NCI-H446 treated with DMSO at 0.1 percent for 48 hours (cell line): ENCODE measurements around the gene MTA3.
"Not testable (repeated sequence)": the region's sequence is repeated elsewhere in the genome, so short reads cannot be mapped to it uniquely, and the experiment has no call there.

ENCODE experiments used
- DNase-seq: peaks from one replicate; lab custom pipeline; 2025; lab: John Stamatoyannopoulos, UW

Gene MTA3

GRCh38 chr2:42568401-42569115 is at the start of gene MTA3:
MTA3 (plus strand) TSS chr2:42568632; CDS start chr2:42568746, 114 bp downstream.
- no peak for DNase-seq

GRCh38 chr2:42519624-42520023 is 48.8 kb upstream of the MTA3 start:
- DNase-seq: no peak

GRCh38 chr2:42522035-42522434 is 46.4 kb upstream of the MTA3 start:
- DNase-seq: no peak

GRCh38 chr2:42523341-42523740 is 45.1 kb upstream of the MTA3 start:
- no peak for DNase-seq

DNA sequence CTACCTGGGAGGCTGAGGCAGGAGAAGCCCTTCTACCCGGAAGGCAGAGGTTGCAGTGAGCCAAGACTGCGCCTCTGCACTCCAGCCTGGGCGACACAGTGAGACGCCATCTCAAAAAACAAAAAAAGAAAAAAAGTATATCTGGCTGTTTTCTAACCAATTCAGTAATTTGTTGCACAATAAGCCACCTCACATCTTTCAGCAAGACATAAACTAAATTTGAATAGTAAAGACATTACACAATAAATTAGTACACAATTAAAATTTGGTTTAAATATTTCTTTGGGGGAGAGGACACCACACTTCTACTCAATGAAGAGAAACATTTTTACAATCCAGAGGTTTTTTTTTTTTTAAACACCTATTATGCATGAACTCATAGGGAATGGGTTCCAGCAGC is 36.0 kb upstream of the MTA3 start:
- no peak for DNase-seq

GRCh38 chr2:42537493-42537892 is 30.9 kb upstream of the MTA3 start:
- no peak for DNase-seq

DNA sequence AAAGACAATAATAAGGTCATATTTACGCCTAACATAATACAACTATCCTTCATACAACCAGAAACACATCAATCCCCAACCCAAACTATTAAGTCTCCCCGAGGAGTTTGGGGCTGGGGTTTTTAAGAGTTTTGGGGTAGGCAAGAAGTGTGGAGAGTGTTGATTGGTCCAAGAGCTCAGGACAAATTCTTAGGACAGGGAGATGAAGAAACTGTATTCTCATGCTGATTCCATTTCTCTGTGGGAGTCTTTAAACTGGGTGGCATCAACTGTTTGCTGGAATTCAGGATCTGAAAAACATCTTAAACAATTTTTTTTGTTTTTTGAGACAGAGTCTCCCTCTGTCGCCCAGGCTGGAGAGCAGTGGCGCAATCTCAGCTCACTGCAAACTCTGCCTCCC is 25.6 kb upstream of the MTA3 start:
- no peak for DNase-seq

- no peak for DNase-seq
Observed at GRCh38 chr2:42545023-42545721, 23.3 kb upstream of the MTA3 start.

- DNase-seq: no peak
Observed at GRCh38 chr2:42545841-42546390, 22.5 kb upstream of the MTA3 start.

- no peak for DNase-seq
Observed at GRCh38 chr2:42547014-42547413, 21.4 kb upstream of the MTA3 start.

DNA sequence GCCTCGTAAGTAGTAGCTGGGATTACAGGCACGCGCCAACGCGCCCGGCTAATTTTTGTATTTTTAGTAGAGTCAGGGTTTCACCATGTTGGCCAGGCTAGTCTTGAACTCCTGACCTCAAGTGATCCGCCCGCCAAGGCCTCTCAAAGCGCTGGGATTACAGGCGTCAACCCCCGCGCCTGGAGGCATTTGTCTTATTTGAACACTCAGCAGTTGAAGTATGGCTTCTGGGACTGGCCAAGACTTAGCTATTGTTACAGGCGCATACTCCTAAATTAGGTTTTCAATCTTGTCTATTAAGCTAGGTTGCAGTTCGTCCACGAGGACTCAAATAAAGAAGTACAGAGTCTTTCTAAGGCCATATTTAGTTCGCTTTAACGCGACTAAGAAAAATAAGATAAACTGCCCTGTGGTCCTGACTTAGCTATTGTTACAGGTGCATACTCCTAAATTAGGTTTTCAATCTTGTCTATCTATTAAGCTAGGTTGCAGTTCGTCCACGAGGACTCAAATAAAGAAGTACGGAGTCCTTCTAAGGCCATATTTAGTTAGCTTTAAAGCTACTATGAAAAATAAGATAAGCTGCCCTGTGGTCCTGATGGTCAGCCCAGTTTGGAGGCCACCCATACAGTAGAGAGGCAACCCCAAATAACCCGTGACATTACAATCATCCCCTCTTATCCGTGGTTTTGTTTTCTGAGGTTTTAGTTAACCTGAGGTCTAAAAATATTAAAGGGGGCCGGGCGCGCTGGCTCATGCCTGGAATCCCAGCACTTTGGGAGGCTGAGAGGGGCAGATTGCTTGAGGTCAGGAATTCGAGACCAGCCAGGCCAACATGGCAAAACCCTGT is 20.8 kb upstream of the MTA3 start:
- DNase-seq: no peak

DNA sequence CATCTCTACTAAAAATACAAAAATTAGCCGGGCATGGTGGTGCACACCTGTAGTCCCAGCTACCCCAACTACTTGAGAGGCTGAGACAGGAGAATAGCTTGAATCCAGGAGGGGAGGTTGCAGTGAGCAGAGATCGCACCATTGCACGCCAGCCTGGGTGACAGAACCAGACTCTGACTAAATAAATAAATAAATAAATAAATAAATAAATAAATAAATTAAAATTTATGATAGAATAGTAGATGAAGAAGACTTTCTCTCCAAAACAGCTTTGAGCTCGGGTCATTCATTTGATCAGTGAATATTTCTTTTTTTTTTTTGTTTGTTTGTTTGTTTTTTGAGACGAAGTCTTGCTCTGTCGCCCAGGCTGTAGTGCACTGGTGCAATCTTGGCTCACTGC is 17.6 kb upstream of the MTA3 start:
- no peak for DNase-seq

GRCh38 chr2:42554392-42554791 is 14.0 kb upstream of the MTA3 start:
- DNase-seq: no peak

DNA sequence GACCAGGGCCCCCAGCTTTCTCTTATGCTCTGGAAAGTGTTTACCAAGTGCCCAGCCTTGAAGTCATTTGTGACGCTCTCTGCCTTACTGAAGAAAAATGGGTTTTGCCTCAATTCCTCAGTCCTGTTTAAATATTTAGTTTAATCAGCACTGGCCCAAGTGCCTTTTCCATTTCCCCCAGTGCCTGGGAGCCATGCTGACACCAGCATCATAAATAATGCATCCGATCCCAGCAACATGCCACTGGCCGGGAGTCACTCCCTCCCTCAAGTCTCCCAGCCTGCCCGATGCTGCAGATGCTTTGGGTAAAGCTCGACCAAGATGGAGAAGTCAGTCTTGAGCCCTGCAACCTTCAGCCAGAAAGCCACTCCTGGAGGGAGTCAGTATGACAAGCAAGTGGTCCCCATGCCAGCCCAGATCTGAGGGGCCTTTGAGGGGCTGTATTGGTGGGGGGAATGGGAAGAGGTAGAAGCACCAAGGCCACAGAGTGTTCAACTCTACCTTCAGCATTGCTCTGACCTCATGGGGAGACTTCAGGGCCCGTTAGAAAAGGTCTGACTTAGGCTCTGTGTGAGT is 12.0 kb upstream of the MTA3 start:
- DNase-seq: no peak

GRCh38 chr2:42557306-42557705 is 11.1 kb upstream of the MTA3 start:
- no peak for DNase-seq

- no peak for DNase-seq
Observed at GRCh38 chr2:42558827-42559226, 9.6 kb upstream of the MTA3 start.

DNA sequence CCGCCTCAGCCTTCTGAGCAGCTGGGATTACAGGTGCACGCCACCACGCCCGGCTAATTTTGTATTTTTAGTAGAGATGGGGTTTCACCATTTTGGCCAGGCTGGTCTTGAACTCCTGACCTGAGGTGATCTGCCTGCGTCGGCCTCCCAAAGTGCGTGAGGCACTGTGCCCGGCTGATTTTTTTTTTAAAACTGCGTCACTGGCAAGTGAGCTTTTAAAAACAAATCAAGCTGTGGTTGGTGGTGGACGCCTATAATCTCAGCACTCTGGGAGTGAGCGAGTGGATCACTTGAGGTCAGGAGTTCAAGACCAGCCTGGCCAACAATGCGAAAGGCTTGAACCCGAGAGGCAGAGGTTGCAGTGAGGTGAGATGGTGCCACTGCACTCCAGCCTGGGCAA is 8.3 kb upstream of the MTA3 start:
- DNase-seq: not testable (repeated sequence)

DNA sequence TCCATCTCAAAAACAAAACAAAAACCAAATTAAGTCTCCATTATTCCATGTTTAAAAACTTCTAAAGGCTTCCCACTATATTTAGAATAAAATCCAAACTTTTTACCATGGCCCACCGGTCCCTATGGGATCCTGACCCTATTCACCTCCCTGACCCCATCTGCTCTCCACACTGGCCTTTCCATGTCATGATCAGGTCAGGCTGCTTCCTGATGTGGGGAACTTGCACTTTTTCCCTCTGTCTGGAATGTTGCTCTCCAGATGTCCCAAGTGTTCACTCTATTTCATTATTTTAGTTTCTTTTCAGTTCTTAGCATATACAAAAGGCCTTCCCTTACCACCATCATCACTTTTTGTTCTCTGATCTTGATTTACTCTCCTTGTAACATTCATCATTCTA is 7.5 kb upstream of the MTA3 start:
- DNase-seq: no peak

DNA sequence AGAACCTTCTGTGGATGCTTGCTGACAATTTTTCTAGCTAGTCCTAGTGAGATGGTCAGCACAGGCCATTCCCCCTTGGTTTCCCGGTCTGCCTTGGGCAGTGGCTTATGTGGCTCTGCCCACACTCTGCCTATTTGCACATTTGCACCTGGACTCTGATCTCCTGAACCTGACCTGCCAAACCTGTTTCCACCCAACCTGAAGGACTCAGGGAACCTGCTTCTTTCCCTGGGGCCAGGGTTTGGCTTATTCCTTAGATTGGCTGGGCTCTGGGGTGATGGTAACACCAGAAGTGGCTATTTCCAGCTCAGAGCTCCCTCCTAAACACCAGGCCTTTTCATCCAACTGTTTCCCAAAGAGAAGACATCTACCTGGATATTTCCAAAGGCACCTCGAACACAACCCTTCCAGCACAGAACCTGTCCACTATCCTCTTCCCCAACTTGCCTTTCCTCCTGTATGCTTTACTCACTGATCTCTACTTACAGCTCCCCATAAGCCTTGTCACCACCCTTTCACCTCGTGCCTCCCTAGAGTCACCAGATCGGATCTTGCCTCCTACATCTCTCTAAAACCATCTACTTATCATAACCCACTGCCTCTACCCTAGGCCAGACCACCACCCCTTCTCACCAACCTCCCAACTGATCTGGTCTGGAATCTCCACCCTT is 5.8 kb upstream of the MTA3 start:
- no peak for DNase-seq

- DNase-seq: no peak
Observed at GRCh38 chr2:42566025-42566424, 2.4 kb upstream of the MTA3 start.

DNA sequence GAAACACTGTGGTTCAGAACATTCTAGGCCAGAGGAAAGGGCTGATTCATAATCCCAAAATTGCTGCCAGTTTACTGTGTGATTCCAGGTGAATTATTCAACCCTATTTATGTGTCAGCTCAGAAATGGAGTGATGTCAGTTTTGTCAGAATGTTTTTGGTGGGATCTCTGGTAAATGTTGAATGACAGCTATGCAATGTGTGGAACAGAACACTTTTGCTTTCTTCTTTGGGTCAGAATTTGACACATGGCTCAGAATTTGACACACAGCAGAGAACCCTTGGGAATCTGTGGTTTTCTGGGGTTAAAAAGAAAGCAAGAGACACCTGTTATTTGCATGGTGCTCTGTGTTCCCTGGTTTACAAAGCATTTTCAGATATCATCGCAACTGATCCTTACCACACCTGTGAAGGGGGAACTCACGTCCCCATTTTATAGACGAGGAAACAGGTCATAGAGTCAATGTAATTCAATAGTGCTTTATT is 1.6 kb upstream of the MTA3 start:
- DNase-seq: no peak
